ENCODE results near the gene RAP1GAP2.

Gene RAP1GAP2

GRCh38 chr17:2828397-2829038, 32.3 kb downstream of the RAP1GAP2 start:
- no peak overlapping the region for H3K27ac ChIP-seq (ENCODE audit: insufficient read depth, low read depth, low read length, poor library complexity, severe bottlenecking)
- H3K9me3 ChIP-seq (ENCODE audit: control insufficient read depth, low read length): no peaks in the 10 kb centered on the region
- no peak overlapping the region for H3K4me3 ChIP-seq (ENCODE audit: insufficient read depth, low read depth, low read length)
- H3K27me3 ChIP-seq (ENCODE audit: control insufficient read depth, insufficient read depth, low read length, poor library complexity, severe bottlenecking): no peaks in the 10 kb centered on the region
- WGBS, 2 experiments: 26 to 27% methylated on average over 14 of the region's 14 CpGs
- no peaks in the 10 kb centered on the region for H3K4me1 ChIP-seq (ENCODE audit: control insufficient read depth, insufficient read depth, low read length)
- H3K36me3 ChIP-seq (ENCODE audit: control insufficient read depth, insufficient read depth, low read length): no peaks in the 10 kb centered on the region

- Histone ChIP-seq H3K4me3 (ENCODE audit: insufficient read depth, low read depth, low read length) (no peak overlapping the region), H3K27ac (ENCODE audit: insufficient read depth, low read depth, low read length, poor library complexity, severe bottlenecking) (no peak overlapping the region), H3K27me3 (ENCODE audit: control insufficient read depth, insufficient read depth, low read length, poor library complexity, severe bottlenecking) (no peaks in the 10 kb centered on the region), H3K4me1 (ENCODE audit: control insufficient read depth, insufficient read depth, low read length) (no peaks in the 10 kb centered on the region), H3K36me3 (ENCODE audit: control insufficient read depth, insufficient read depth, low read length) (no peaks in the 10 kb centered on the region), H3K9me3 (ENCODE audit: control insufficient read depth, low read length) (no peaks in the 10 kb centered on the region)
- WGBS, 2 experiments: 0% methylated on average over 1 of the region's 2 CpGs
Observed at GRCh38 chr17:2830678-2831077, 34.4 kb downstream of the RAP1GAP2 start.

- H3K4me1 ChIP-seq (ENCODE audit: control insufficient read depth, insufficient read depth, low read length): no peaks in the 10 kb centered on the region
- 94 to 95% methylated on average over 8 of the region's 8 CpGs for WGBS, 2 experiments
- no peaks in the 10 kb centered on the region for H3K9me3 ChIP-seq (ENCODE audit: control insufficient read depth, low read length)
- H3K36me3 ChIP-seq (ENCODE audit: control insufficient read depth, insufficient read depth, low read length): no peaks in the 10 kb centered on the region
- no peak overlapping the region for H3K27ac ChIP-seq (ENCODE audit: insufficient read depth, low read depth, low read length, poor library complexity, severe bottlenecking)
- H3K27me3 ChIP-seq (ENCODE audit: control insufficient read depth, insufficient read depth, low read length, poor library complexity, severe bottlenecking): no peaks in the 10 kb centered on the region
- H3K4me3 ChIP-seq (ENCODE audit: insufficient read depth, low read depth, low read length): no peak overlapping the region
Observed at GRCh38 chr17:2835780-2836179, 39.5 kb downstream of the RAP1GAP2 start.

GRCh38 chr17:2837147-2837561, 40.9 kb downstream of the RAP1GAP2 start:
- no peak overlapping the region for H3K4me3 ChIP-seq (ENCODE audit: insufficient read depth, low read depth, low read length)
- no peaks in the 10 kb centered on the region for H3K4me1 ChIP-seq (ENCODE audit: control insufficient read depth, insufficient read depth, low read length)
- no peak overlapping the region for H3K27ac ChIP-seq (ENCODE audit: insufficient read depth, low read depth, low read length, poor library complexity, severe bottlenecking)
- H3K27me3 ChIP-seq (ENCODE audit: control insufficient read depth, insufficient read depth, low read length, poor library complexity, severe bottlenecking): no peaks in the 10 kb centered on the region
- no peaks in the 10 kb centered on the region for H3K36me3 ChIP-seq (ENCODE audit: control insufficient read depth, insufficient read depth, low read length)
- 76 to 78% methylated on average over 10 of the region's 10 CpGs for WGBS, 2 experiments
- H3K9me3 ChIP-seq (ENCODE audit: control insufficient read depth, low read length): no peaks in the 10 kb centered on the region

- Histone ChIP-seq H3K27ac (ENCODE audit: insufficient read depth, low read depth, low read length, poor library complexity, severe bottlenecking) (no peak overlapping the region), H3K27me3 (ENCODE audit: control insufficient read depth, insufficient read depth, low read length, poor library complexity, severe bottlenecking) (no peaks in the 10 kb centered on the region), H3K9me3 (ENCODE audit: control insufficient read depth, low read length) (no peaks in the 10 kb centered on the region), H3K4me3 (ENCODE audit: insufficient read depth, low read depth, low read length) (no peak overlapping the region), H3K4me1 (ENCODE audit: control insufficient read depth, insufficient read depth, low read length) (no peaks in the 10 kb centered on the region), H3K36me3 (ENCODE audit: control insufficient read depth, insufficient read depth, low read length) (no peaks in the 10 kb centered on the region)
- WGBS, 2 experiments: 83 to 85% methylated on average over 5 of the region's 5 CpGs
Observed at GRCh38 chr17:2841606-2842005, 45.4 kb downstream of the RAP1GAP2 start.

GRCh38 chr17:2842464-2842863, 46.2 kb downstream of the RAP1GAP2 start:
- Histone ChIP-seq H3K4me1 (ENCODE audit: control insufficient read depth, insufficient read depth, low read length) (no peaks in the 10 kb centered on the region), H3K4me3 (ENCODE audit: insufficient read depth, low read depth, low read length) (no peak overlapping the region), H3K27me3 (ENCODE audit: control insufficient read depth, insufficient read depth, low read length, poor library complexity, severe bottlenecking) (no peaks in the 10 kb centered on the region), H3K27ac (ENCODE audit: insufficient read depth, low read depth, low read length, poor library complexity, severe bottlenecking) (no peak overlapping the region), H3K9me3 (ENCODE audit: control insufficient read depth, low read length) (no peaks in the 10 kb centered on the region), H3K36me3 (ENCODE audit: control insufficient read depth, insufficient read depth, low read length) (no peaks in the 10 kb centered on the region)
- WGBS, 2 experiments: 94% methylated on average over 10 of the region's 10 CpGs

- WGBS, 2 experiments: 16 to 20% methylated on average over 6 of the region's 6 CpGs
- no peak overlapping the region for H3K27ac ChIP-seq (ENCODE audit: insufficient read depth, low read depth, low read length, poor library complexity, severe bottlenecking)
Observed at GRCh38 chr17:2844416-2844815, 48.2 kb downstream of the RAP1GAP2 start.

GRCh38 chr17:2847381-2848333, 51.4 kb downstream of the RAP1GAP2 start:
- H3K4me3 ChIP-seq (ENCODE audit: insufficient read depth, low read depth, low read length): no peak overlapping the region
- no peaks in the 10 kb centered on the region for H3K36me3 ChIP-seq (ENCODE audit: control insufficient read depth, insufficient read depth, low read length)
- WGBS, 2 experiments: 83 to 84% methylated on average over 15 of the region's 17 CpGs
- peaks cover 17% of the 10 kb centered on the region for H3K27me3 ChIP-seq (ENCODE audit: control insufficient read depth, insufficient read depth, low read length, poor library complexity, severe bottlenecking)
- no peak overlapping the region for H3K27ac ChIP-seq (ENCODE audit: insufficient read depth, low read depth, low read length, poor library complexity, severe bottlenecking)
- no peaks in the 10 kb centered on the region for H3K9me3 ChIP-seq (ENCODE audit: control insufficient read depth, low read length)
- no peaks in the 10 kb centered on the region for H3K4me1 ChIP-seq (ENCODE audit: control insufficient read depth, insufficient read depth, low read length)

More at GRCh38 chr17:2844416-2844815, 48.2 kb downstream of the RAP1GAP2 start:
- H3K9me3 ChIP-seq (ENCODE audit: control insufficient read depth, low read length): no peaks in the 10 kb centered on the region
- no peaks in the 10 kb centered on the region for H3K36me3 ChIP-seq (ENCODE audit: control insufficient read depth, insufficient read depth, low read length)
- H3K4me1 ChIP-seq (ENCODE audit: control insufficient read depth, insufficient read depth, low read length): no peaks in the 10 kb centered on the region
- H3K4me3 ChIP-seq (ENCODE audit: insufficient read depth, low read depth, low read length): no peak overlapping the region
- H3K27me3 ChIP-seq (ENCODE audit: control insufficient read depth, insufficient read depth, low read length, poor library complexity, severe bottlenecking): no peaks in the 10 kb centered on the region

- 63 to 65% methylated on average over 13 of the region's 13 CpGs for WGBS, 2 experiments
- Histone ChIP-seq H3K9me3 (ENCODE audit: control insufficient read depth, low read length) (no peaks in the 10 kb centered on the region), H3K27me3 (ENCODE audit: control insufficient read depth, insufficient read depth, low read length, poor library complexity, severe bottlenecking) (peaks cover 32% of the 10 kb centered on the region), H3K4me3 (ENCODE audit: insufficient read depth, low read depth, low read length) (no peak overlapping the region), H3K36me3 (ENCODE audit: control insufficient read depth, insufficient read depth, low read length) (no peaks in the 10 kb centered on the region), H3K4me1 (ENCODE audit: control insufficient read depth, insufficient read depth, low read length) (peaks cover 2% of the 10 kb centered on the region), H3K27ac (ENCODE audit: insufficient read depth, low read depth, low read length, poor library complexity, severe bottlenecking) (no peak overlapping the region)
Observed at GRCh38 chr17:2849327-2849670, 53.1 kb downstream of the RAP1GAP2 start.

- Histone ChIP-seq H3K9me3 (ENCODE audit: control insufficient read depth, low read length) (no peaks in the 10 kb centered on the region), H3K27ac (ENCODE audit: insufficient read depth, low read depth, low read length, poor library complexity, severe bottlenecking) (no peak overlapping the region), H3K4me3 (ENCODE audit: insufficient read depth, low read depth, low read length) (no peak overlapping the region), H3K27me3 (ENCODE audit: control insufficient read depth, insufficient read depth, low read length, poor library complexity, severe bottlenecking) (peaks cover 49% of the 10 kb centered on the region), H3K4me1 (ENCODE audit: control insufficient read depth, insufficient read depth, low read length) (peaks cover 11% of the 10 kb centered on the region), H3K36me3 (ENCODE audit: control insufficient read depth, insufficient read depth, low read length) (no peaks in the 10 kb centered on the region)
- WGBS, 2 experiments: 81 to 84% methylated on average over 6 of the region's 6 CpGs
Observed at GRCh38 chr17:2850991-2851390, 54.8 kb downstream of the RAP1GAP2 start.

Measured in ectodermal cell (in vitro differentiated cells).